HS-27A (cell line): Measurements from ENCODE around the gene FIBCD1.

Source experiments
- DNase-seq: peaks from one replicate; pipeline ENCODE4 v3.0.0-alpha.2; 2012; ENCODE audit warnings: low read depth, missing footprints

The FIBCD1 gene

DNA sequence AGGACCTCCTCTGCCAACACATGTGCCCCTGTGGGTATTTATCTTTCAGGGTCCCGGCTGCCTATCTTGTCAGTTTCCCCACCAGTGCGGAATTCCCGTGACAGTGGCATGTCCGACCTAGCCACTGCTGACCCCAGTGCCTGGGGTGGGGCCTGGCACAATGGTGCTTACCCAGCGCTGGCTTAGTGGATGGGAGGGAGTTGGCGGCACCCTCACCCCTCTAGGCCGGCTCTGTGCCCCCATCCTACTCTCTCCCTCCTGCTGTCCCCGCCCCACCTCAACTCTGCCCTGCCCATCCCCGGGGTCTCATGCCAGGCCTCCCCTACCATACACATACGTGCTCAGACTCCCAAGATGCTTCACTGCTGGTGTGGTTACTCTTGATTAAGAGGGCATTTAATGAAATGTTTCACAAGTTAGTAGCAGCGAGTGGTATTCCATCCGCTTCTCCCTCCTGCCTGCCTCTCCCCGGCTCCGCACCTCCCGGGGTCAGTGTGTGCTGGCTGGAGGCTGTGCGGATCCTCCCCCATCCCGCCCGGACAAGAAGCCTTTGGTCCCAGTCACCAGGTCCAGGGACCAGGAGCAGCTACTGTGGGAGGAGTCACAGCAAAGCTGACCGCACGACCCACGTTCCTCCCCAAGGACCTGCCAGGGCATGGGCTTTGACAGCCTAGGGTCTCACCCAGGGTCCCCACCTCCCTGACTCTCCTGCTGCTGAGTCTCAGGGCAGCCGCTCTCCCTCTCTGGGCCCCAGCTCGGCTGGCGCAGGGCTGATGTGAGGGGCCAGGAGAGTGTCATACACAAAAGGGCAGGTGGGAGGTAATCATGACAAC, 32.9 kb downstream of the FIBCD1 start:
- no peak for DNase-seq

DNA sequence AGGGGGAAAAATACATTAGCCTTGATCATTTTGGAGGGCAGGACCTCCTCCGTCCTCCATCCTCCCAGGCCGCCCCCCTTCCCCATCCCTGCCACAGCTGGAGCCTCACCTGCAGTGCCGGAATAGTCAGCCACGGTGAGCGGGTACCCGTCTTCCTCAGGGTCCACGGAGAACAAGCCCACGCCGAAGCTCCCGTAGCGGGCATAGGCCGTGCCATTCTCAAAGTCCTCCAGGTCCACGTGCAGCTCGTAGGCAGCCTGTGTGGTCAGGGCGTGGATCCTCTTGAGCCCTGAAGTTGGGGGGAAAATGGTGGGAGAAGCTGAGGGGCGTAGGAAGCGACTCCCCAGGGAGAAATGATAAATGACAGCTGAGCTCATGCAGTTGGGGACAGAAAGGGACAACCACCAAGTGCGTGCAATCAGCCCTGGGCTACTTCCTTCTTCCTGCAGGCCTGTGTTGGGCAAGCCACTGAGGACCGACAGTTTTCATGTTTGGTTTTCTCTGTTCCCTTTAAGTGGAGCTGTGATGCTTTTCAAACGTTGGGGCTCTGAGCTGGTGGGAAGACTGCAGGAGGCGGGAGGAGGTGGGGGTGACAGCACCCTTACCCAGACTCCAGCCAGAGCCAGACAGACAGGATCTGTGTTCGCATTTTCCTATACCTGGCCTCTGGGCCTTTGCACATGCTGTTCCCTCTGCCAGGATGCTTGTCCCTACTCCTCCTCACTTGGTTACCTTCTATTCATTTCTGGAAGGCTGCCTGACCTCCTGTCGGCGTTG, 33.7 kb downstream of the FIBCD1 start:
- DNase-seq: no peak

- no peak for DNase-seq
Observed at GRCh38 chr9:130904070-130905044, 34.7 kb downstream of the FIBCD1 start.

- DNase-seq: no peak
Observed at GRCh38 chr9:130903194-130904069, 35.6 kb downstream of the FIBCD1 start.

DNA sequence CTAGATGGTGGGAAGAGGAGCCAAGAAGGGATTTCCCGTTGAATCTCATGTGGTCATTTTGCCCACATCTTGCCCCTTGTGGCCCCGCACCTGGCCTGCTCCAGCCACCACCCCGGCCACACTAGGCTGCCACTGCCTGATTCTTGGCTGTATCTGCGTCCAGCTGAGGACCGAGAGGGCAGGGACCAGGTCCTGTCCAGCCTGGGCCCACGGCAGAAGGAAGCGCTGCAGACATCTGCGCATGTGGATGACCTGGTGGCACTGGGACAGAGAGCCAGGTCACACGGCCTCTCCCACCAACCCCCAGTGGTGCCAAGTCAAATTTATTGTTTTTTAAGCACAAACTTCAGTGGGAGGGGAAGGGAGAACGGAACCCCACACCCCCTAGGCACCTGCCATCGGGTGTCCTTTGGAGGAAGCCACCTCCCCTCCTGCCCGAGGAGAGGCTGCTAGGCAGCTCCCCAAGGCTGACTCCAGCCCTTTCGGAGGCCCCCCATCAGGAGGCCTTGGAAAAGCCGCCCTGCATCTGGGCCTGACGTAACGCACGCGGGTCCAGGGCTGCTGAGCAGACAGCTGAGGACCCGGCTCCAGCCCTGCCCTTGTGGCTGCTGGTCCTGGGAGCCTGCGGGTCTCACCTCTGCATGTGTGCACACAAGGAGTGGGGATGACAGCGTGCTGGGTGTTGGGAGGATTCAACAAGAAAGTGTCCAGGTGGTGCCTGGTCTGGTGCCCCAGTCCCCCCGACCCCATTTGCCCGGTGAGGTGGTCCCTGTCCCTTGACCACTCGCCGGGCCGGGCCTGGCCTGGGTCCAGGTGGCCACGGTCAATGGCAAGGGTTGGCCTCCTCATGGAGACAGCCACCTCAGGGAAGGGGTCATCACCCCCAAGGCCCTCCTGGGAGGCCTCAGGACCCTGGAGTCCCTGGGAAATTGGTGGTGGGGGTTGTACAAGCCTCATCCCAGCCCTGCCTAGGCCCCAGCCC, 36.6 kb downstream of the FIBCD1 start:
- DNase-seq: no peak

DNA sequence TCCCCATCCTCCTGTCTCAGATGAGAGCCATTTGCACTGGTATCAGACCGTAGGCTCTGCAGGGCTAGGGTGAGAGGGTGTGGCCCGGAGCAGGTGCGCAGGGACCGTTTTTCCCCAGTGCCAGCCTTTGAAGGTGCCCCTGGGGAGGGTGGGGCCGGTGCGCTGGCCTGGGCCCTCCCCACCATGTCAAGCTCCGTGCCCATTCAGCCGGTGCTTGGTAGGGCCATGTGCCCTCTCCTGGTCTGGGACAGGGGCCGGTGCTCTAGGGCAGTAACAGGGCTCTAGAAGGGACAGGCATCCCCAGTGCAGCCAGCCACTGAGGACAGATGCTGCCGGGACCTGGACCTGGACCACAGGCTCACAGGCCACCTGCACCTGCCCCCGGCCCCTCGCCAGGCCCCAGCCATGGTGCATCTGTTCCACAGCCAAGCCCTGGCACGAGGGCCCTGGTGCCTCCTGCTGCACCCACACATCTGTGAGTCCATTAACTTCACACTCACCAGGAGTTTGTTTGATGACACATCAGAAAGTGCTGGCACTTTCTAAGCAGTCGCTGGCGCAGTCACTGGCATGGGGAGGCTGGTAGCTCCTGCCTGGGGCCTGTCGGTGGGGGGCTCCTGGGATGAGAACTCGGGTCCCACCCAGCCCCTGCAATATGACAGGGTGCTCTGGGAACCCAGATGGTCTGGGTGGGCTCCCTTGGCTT, 37.4 kb downstream of the FIBCD1 start:
- no peak for DNase-seq

GRCh38 chr9:130900701-130901497, 38.1 kb downstream of the FIBCD1 start:
- no peak for DNase-seq

- no peak for DNase-seq
Observed at GRCh38 chr9:130899051-130899748, 39.8 kb downstream of the FIBCD1 start.

- DNase-seq: no peak
Observed at GRCh38 chr9:130898552-130898852, 40.5 kb downstream of the FIBCD1 start.

DNA sequence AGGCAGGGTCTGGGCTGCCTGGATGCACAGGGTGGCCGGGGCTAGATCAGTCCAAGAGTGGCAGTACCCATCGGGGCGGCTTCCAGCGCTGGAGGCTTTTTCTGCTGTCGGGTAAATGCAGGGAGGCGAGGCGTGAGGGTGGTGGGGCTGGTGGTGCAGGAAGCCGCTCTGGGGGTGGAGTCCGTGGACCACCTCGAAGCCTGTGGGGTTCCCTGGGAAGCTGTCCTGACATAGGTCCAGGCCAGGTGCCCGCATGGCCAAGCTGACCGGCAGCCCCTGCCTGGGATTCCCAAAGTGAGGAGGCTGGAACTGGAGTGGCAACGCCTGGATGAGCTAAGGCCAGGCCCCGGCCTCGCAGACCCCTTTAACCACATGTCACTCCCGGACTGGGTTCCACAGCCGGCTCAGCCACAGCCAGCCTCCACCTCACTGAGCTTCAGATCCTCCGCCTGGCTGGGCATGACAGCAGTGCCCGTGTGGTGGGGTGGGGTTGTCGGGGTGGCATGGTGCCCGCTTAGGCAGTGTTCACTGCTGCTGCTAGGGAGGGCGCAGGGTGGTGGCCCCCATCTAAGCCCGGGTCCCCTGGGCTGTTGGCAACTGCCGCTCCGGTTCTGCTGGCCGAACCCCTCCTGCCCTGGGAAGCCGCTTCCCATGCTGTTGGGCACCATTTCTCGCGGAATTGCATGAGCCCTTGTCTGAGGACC, 41.0 kb downstream of the FIBCD1 start:
- no peak for DNase-seq

- no peak for DNase-seq
Observed at GRCh38 chr9:130897105-130897751, 41.8 kb downstream of the FIBCD1 start.

DNA sequence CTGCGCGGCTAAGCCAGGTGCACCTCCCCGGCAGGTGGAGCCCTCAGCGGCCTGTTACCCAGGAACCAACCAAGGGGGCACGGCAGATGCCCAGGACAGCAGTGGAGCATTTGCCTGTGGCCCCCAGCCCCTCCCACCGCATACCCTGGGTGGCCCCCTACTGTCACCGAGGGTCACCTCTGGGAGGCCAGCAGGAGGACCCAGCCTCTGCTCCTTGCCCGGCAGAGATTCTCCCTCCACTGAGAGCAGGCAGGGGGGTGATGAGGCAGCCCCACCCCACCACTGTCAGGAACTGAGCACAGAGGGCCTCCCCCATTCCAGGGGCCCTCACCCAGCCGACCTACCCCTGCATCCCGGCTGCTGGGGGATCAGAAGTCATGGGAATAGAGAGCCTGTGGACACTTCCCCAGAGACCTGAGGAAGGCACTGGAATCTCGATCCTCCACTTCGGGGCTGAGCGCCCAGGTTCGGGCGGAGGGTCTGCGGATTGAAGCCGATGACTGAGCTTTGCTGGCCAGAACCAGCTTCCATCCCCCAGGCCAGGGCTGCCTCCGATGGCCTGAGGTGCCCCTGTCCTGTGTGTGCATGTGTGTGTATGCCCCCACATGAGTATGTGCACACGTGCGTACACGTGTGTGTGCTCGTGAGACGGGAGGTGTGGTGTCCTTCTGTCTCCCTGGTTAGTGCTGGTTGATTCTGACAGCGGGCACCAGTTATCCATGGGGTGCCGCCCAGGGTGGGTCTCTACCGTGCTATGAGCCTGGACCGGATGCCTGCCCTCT, 42.6 kb downstream of the FIBCD1 start, which contains the start of gene QRFP:
Gene QRFP, minus strand, starts transcription at position 580 of the 782 bp plus-strand sequence. CDS start 2,974 bp downstream, outside the sequence.
- DNase-seq: no peak

DNA sequence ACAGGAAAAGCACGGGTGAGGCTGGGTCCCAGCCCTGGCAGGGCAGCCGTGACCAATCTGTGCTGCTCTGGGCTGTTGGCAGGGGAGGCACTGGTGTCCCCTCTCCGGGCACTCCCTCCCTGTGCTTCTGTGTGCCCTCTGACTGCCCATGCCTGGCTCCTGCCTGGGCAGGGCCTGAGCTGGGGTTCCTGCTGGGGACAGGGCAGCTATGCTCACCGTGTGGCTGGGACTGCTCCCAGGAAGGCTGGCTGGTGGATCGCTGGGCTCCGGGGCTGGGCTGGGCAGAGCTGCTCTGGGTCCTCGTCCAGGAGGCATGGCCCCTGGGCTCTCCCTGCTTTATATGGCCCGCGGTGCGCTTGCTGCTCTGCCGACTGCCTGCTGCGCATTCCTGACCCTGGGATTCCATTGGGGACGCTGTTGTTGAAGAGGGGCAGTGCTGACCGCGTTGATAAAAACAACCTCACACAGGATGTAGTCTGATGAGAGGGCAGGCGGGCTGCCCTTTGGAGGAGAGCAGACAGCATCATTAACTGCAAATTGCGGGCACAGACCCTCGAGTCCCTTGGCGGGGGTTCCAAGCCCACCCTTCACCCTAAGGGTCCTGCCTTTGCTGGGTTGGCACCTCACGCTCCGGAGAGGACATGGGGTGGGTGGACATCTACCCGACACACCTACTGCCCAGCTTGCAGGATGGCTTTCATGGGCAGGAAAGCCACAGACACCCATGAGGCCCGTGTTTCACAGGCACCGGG, 43.4 kb downstream of the FIBCD1 start:
- no peak for DNase-seq

DNA sequence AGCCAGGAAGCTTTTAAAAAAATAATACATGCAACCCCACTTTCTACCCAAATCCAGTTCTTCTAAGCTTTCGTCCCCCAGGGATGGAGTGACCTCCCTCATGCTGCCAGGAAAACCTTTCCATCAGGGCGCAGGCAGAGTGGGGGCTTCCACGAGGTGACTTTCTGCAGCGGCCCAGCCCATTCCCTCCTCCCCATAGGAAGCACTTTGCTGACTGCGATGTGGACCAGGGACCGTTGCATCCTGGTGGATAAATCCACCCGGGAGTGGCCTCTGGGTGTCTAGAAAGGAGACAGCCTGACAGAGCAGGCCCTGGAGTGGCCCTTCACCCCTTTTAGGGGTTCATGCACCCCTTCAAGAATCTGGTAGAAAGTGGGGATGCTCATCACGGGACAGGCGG, 44.0 kb downstream of the FIBCD1 start:
- DNase-seq: no peak

GRCh38 chr9:130894546-130894945, 44.5 kb downstream of the FIBCD1 start:
- no peak for DNase-seq
